RWPE1 (cell line): ENCODE data around the gene CUL7.

ENCODE experiments used
- CTCF ChIA-PET: fragments of 350-600 bp; sonication (Branson Sonifier 250); formaldehyde crosslinking; extraction: SDS; loops from one replicate; lab custom pipeline; 2021; lab: Yijun Ruan, JAX
- POLR2A ChIA-PET: fragments of 400-600 bp; formaldehyde crosslinking; extraction: SDS; loops from one replicate; lab custom pipeline; 2020; ENCODE audit warnings: antibody characterized with exemption; ENCODE audit not compliant: low non-redundant PET; lab: Yijun Ruan, JAX
- DNase-seq: peaks from one replicate; pipeline ENCODE4 v3.0.0; 2012; ENCODE audit warnings: low spot score
- H3K27ac ChIP-seq: fragments of 450-650 bp; 2 replicates; pipeline ENCODE4 v1.5.1; 2017
- CTCF ChIP-seq: fragments of 450-650 bp; conservative IDR thresholded peaks from 2 replicates; pipeline ENCODE4 v1.5.1; 2017; ENCODE audit warnings: low read depth, mild to moderate bottlenecking

Gene CUL7

DNA sequence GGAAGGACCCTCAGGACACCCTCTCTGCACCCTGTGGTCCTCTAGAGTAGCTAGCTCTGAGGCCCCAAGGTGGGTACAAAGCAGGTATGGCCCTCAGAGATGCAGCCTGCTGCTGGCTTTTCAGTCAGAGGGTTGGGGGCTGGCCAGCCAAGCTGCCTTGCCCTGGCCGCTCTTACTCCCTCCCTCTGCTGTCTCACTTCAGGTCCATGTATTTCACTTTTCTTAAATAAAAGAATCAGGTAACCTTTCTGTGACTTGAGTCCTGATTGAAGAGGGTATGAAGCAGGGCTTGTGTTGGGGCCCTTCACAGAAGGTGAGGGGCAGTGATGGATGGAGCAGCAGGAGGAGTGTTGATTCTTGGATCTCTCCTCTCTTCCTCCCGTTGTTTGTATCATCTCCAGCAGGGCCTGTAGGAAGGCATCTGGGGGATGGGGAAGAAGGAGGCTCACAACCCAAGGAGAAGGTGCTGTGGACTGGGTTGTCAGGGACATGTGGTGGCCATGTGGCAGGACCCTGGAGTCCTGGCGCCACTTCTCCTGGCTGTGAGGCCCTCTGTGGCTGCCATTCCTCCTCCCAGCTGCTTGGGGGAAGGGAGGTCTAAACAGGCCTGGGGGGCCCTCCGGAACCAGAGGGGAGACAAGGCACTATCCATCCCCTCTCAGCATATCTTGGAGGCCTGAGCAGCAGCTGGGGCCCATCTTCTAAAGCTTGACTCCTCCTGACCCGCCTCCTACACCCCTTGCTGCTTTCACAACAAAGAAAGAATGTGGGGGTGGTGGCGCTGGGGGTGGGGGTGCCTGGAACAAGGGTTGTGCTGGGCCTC, 21.4 kb upstream of the CUL7 start:
- no peak for TF ChIP-seq CTCF
- CTCF ChIA-PET: interaction anchor here (0.7 to 2.6 kb wide), 2 partner anchors 41 to 68 kb away, joined by 4 to 14 read pairs; no protein-coding TSS in a partner anchor
- POLR2A ChIA-PET: no interaction called here
- DNase-seq: no peak
- peak overlapping the region; percentile 83 for H3K27ac ChIP-seq

DNA sequence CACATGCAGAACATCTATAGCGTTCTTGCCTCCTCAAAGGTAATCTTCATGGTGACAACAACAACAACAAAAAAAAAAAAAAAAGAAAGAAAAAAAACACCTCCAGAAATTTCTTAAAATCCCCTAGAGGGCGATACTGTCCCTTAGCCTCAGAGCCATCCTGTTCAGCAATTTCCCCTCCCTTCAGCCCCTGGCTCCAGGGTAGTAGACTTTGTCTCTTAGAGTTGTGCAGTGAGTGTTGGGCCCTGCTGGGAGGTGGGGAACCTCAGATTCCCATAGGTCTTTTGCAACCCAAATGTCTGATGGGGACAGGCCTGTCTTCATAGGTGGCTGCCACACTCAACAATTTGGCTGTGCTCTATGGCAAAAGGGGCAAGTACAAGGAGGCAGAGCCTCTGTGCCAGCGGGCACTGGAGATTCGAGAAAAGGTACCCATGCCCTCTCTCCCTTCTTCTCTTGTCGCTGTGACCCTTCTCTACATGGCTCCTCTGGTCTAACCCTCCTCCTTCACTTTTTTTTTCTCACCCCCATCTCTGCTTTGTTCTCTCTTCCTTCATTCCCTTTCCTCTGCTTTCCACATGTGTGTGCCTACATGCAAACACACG, 16.5 kb upstream of the CUL7 start:
- DNase-seq: peak; percentile 63
- peak; percentile 63 for TF ChIP-seq CTCF
- H3K27ac ChIP-seq: 0 out of 2 replicates have a peak overlapping the region, but pooled peaks have one; percentile 7
- ChIA-PET CTCF (interaction anchor here (0.6 to 1.5 kb wide), 3 partner anchors 12 to 60 kb away, joined by 3 to 13 read pairs (median 5); no protein-coding TSS in a partner anchor), POLR2A (no interaction called here)

- ChIA-PET POLR2A (interaction anchor here (0.6 kb wide), 1 partner anchor 9 kb away, joined by 3 read pairs; the partner anchor contains the start of gene CUL7), CTCF (interaction anchor here (0.6 to 1.5 kb wide), 2 partner anchors 14 to 81 kb away, joined by 3 to 4 read pairs; no protein-coding TSS in a partner anchor)
- H3K27ac ChIP-seq: no peak overlapping the region
- no peak for DNase-seq
- no peak for TF ChIP-seq CTCF
These were observed 9.2 kb upstream of the CUL7 start for GRCh38 chr6:43062818-43063217.

DNA sequence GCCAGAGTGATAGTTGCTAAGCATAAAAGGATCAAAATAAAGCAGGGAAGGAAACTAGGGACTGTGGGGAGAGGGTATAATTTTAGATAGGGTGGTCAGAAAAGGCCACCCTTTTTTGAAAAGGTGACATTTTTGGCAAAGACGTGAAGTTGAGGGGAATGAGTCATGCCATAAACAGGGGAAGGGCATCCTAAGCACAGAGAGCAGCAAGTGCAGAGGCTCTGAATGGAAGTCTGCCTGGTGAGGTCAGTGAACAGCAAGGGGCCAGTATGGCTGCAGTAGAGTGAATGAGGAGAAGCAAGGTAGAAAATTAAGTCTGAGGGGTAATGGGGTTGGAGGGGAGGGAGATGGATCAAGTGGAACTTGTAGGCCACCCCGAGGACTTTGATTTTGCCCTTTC, 8.2 kb upstream of the CUL7 start:
- H3K27ac ChIP-seq: no peak overlapping the region

GRCh38 chr6:43060755-43061633, 7.3 kb upstream of the CUL7 start:
- peak overlapping the region; percentile 85 for H3K27ac ChIP-seq
- ChIA-PET CTCF (interaction anchor here (0.7 to 2.9 kb wide), 2 partner anchors 36 to 82 kb away, joined by 3 to 11 read pairs; no protein-coding TSS in a partner anchor), POLR2A (no interaction called here)
- no peak for TF ChIP-seq CTCF
- DNase-seq: no peak

More for the DNA sequence above, 8.2 kb upstream of the CUL7 start:
- TF ChIP-seq CTCF: no peak
- DNase-seq: no peak
- ChIA-PET CTCF (interaction anchor here (2.9 kb wide), 1 partner anchor 81 kb away, joined by 11 read pairs; no protein-coding TSS in a partner anchor), POLR2A (no interaction called here)
